HG03280 (cell line): ENCODE data around the gene SLC5A1.

Source experiments
- ATAC-seq: cut with Tn5 transposase; IDR thresholded peaks from one replicate; pipeline ENCODE4 v1.9.1; 2021; ENCODE audit warnings: mild to moderate bottlenecking, moderate library complexity; ENCODE audit not compliant: unreplicated experiment

SLC5A1 gene

DNA sequence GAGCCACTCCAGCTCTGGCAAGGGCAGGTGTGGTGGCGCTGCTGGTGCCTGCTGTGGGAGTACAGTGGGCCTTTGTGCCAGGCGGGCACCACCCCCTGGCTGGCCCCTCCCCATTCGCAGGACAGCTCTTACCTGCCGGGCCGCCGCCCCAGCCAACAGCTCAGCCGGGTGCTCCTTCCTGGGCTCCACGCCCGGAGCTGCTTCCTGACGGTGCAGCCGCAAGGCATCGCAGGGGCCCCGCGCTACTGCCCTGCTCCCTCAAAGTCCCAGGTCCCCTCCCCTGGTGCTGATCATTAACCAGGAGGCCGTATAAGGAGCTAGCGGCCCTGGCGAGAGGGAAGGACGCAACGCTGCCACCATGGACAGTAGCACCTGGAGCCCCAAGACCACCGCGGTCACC lies at the start of gene SLC5A1:
Gene SLC5A1, plus strand, starts transcription at position 338 of the 400 bp plus-strand sequence. Its CDS starts 21 bp downstream, at position 359.
- ATAC-seq = no peak

GRCh38 chr22:31995046-31995445 lies 48.0 kb upstream of the SLC5A1 start:
- ATAC-seq = no peak

DNA sequence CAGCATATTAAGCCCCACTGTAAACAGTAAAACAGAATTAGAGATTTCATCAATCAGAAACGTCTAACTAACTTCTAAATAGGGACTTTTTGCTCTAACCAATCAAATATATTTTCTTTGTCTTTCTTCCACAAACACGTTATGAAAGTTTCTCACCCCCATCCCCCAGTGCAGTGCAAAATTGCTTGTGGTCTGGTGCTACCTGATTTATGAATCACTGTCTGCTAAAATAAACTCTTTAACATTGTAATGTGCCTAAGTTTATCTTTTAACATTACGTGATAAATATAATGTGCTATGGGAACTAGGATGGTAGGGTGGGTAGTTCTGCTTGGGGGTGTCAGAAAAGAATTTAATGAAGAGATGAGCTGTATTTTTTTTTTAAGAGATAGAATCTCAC lies 47.3 kb upstream of the SLC5A1 start:
- ATAC-seq = no peak

DNA sequence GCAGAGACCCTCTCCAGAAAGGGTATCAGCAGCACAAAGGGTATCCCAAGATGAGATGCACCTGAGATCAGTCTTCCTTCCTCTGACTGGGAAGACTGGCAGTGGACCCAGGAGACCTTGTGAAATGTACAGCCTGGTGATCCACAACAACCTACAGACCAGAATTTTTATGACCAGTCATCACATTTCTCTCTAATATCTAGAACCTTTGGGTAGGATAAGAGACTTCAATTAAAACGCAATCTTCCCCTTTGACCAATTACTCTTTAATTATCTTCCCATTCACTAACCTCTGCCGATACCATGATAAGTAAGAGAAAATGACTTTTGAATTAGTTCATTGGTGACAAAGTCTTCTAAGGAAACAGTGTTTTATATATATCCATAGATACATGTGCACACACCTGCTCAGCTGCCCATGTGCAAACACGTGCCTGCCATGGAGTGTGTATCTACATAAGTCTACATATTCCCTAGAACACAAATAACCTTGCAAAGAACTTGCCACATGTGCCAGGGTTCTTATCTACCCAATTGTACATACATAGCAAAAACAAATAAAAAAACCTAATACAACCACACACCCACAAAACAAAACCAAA lies 44.2 kb upstream of the SLC5A1 start:
- ATAC-seq = no peak

DNA sequence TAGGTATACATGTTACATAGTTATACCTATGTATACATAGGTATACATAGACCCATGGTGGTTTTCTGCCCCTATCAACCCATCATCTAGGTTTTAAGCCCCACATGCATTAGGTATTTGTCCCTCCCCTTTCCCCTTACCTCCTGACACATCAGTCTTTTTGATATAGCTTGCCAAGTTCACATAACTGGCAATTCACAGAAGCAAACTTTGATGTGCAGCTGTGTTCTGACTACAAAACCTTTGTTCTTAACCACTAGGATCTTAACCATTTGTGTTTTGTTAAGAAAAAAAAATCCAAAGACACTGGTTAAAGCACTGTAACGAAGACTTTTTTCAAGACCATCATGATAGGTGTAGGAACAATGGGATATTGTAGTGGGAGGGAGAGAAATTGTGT lies 42.9 kb upstream of the SLC5A1 start:
- ATAC-seq = no peak

- no peak for ATAC-seq
Measured at GRCh38 chr22:32005453-32005852, 37.6 kb upstream of the SLC5A1 start.

GRCh38 chr22:32013200-32013599 lies 29.9 kb upstream of the SLC5A1 start:
- ATAC-seq = no peak

- ATAC-seq = no peak
Measured at GRCh38 chr22:32016081-32016480, 27.0 kb upstream of the SLC5A1 start.

- no peak for ATAC-seq
Measured at GRCh38 chr22:32018056-32018455, 25.0 kb upstream of the SLC5A1 start.

GRCh38 chr22:32020117-32020516 lies 22.9 kb upstream of the SLC5A1 start:
- no peak for ATAC-seq

DNA sequence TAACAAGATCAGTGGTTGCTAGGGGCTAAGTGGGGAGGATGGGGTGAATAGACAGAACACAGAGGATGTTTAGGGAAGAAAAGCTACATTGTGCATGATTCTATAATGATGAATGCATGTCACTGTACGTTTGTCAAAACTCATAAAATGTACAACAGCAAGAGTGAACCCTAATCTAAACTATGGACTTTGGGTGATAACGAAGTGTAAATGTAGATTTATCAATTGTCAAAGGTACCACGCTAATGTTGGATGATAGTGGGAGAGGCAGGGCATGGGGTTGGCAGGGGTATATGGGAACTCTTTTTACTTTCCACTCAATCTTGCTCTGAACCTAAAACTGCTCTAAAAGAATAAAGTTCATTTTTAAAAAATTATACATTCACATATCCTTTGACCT lies 21.3 kb upstream of the SLC5A1 start:
- no peak for ATAC-seq

DNA sequence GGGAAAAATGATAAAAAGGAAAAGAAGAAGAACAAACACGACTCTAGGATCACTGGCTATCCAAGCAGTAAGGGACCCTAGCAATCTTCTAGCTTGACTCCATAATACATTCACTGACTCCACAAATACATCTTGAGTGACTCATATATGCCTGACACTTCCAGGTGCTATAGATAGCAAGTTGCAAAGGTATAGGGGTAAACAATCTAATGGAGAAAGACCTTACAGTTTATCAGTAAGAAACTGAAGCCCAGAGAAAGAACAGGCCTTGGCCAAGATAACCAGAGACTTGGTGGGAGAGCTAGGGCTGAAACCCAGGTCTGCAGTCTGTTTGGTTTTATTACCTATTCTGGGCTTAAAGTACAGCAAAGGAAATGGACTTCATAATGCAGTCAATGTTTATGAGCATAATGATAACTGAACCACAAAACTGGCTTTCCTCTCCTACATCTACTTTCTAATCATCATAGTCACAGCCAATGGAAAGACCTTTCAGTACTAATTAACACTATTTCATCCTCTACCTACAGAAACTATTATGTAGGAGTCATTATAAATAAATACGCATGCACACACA lies 19.7 kb upstream of the SLC5A1 start:
- no peak for ATAC-seq

DNA sequence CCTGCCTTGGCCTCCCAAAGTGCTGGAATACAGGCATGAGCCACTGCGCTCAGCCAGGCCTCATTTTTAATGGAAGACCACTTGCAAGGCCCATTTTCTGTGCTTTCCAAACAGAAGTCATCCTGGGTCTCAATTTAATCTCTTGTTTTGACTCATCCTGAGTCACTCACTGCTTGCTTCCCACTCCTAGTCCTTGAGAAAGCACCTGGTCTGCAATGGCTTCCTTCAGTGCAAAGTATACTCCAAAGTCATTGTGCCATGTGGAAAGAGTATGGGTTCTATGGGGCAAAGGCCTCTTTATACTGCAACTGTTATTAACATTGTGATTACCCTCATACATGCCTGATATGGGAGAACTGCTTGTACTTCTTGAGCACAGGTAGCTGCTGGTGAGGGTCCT lies 18.3 kb upstream of the SLC5A1 start:
- ATAC-seq = no peak

DNA sequence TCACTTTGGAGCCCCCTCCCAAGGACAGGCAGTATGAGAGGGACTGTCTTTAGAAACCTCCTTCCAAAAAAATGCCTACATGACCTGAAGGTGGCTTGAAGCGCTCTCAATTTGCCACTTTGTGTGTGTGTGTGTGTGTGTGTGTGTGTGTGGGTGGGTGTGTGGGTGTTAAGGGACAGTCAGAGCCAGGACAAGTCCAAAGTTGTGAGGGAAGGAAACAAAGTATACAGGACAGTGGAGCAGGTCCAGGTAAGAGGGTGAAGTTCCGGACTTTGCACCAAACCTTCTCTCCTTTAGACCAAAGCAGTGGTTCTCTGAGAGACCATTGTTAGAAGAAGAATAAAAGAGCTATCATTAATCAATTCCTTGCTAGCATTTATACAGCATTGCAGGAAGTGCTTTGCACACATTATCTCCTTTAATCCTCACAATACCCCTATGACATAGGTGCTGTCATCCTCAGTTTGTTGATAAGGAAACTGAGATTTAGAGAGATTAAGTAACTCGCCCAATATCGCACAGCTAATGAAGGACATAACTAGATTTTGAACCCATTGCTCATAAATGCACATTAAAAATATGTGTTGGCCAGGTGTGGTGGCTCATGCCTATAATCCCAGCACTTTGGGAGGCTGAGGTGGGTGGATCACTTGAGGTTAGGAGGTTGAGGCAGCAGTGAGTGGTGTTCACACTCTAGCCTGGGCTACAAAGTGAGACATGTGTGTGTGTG lies 12.4 kb upstream of the SLC5A1 start:
- no peak for ATAC-seq

DNA sequence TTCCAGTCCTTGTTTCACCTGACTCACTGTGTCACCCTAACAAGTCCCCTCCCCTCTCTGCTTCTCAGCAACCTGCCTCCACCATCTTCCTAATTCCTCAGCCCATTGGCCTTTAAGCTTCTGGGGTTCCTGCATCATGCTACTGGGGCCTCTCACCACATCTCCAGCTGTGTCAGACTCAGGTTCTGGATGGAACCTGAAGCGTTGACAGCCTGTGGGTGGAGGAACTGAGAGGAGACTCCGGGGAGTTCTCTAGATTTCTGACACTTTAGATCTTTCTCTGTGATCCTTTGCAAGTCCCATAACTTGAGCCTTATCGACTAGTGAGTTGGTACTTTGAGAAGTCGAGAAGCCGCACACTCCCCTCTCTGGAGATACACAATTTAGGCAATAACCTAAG lies 11.6 kb upstream of the SLC5A1 start:
- ATAC-seq = no peak

DNA sequence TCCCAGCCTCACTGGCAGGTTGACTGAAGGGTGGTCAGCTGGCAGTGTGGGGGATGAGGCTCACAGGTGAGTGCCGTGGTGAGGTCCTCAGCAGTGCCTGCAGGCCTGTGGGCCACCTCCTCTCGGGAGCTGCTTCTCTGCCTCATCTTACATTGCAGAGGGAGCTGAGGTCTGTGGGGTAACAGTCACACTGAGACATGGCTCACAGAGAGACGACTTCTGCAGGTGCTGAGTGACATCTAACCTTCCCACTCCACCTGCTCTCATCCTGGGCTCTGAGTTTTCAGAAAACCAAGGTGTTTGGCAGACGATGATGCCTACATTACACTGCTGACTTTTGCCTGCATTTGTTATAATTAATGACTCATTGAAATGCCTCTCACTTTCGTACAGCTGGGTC lies 8.8 kb upstream of the SLC5A1 start:
- ATAC-seq = no peak

DNA sequence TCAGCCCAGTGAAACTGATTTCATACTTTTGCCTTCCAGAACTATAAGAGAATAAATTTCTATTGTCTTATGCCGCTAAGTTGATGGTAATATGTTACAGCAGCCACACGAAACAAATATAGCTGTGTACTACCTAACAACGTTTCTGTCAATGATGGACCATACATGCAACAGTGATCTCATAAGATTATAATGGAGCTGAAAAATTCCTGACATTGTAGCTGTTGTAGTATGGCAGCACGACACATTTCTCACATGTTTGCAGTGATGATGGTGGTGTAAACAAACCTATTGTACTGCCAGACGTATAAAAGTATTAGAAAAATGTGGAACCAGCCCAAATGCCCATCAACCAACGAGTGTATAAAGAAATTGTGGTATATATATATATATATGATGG lies 5.8 kb upstream of the SLC5A1 start:
- ATAC-seq = no peak

DNA sequence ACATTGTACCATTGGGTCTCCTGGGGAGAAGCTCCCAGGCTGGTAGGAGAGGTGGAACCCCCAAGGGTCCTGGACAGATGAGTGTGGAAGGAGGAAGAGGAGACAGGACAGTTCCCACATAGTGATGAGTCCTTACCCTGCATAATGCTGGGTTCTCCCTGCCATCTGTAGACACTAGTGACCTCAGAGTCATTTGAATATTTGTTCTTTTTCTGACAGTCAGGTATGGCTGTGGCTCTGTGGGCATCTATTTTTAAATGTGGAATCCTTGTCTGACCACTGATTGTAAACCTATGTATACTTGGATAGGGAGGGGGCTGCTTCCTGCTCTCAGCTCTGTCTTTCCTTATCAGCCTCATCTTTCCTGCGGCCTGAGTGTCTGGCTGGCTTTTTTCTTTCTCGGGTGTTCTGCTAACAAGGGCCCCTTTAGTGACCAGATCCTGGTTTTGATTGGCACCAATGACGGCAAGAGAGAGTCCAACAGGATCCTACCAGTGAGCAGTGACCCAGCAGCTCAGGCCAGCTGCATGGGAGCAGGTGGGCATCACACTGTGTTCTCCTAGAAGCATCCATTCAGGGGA lies 2.6 kb upstream of the SLC5A1 start:
- no peak for ATAC-seq

GRCh38 chr22:32043391-32043790 lies 330 bp downstream of the SLC5A1 start:
- ATAC-seq = no peak

GRCh38 chr22:32044477-32044876 lies 1.4 kb downstream of the SLC5A1 start:
- ATAC-seq = no peak

DNA sequence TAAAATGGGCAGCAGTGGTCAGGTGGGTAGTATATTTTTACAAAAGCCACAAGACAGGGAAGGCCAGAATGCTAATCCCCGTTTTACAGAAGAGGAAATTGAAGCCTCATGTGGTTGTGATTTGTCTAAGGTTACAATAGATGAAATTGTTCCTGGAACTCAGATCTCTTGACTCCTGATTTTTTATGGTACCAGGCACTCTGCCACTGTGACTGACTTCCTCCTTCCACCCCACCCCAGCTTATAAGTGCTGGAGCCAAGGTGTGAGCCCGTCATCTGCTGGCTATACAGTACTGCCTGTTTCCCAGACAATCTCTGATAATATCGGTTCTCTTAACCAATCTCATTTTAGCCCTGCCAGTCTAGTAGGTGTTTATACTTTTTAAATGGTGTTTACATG lies 1.9 kb downstream of the SLC5A1 start:
- ATAC-seq = no peak

- no peak for ATAC-seq
Measured at GRCh38 chr22:32048069-32048468, 5.0 kb downstream of the SLC5A1 start.
